ENCODE results near the gene ORC6. TPM values are rescaled to one million over a fixed set of nuclear protein-coding genes. Genes with fewer than 3 reads are reported as not detected.

The ORC6 gene
- total RNA-seq, 1 donor from 2014 or later, result 9.1 TPM

- DNase-seq (ENCODE audit: low read depth in 2 of 2), result no peak
Measured at GRCh38 chr16:46731691-46732555, 42.5 kb downstream of the ORC6 start.

GRCh38 chr16:46732561-46732960 lies 43.1 kb downstream of the ORC6 start:
- no peak for DNase-seq (ENCODE audit: low read depth in 2 of 2)

GRCh38 chr16:46733319-46733830 lies 43.9 kb downstream of the ORC6 start:
- no peak for DNase-seq (ENCODE audit: low read depth in 2 of 2)

GRCh38 chr16:46736695-46737094 lies 47.2 kb downstream of the ORC6 start:
- no peak for DNase-seq (ENCODE audit: low read depth in 2 of 2)

GRCh38 chr16:46737621-46738214 lies 48.3 kb downstream of the ORC6 start:
- DNase-seq (ENCODE audit: low read depth in 2 of 2), result no peak

- no peak for DNase-seq (ENCODE audit: low read depth in 2 of 2)
Measured at GRCh38 chr16:46739934-46740333, 50.5 kb downstream of the ORC6 start.

- no peak for DNase-seq (ENCODE audit: low read depth in 2 of 2)
Measured at GRCh38 chr16:46743232-46743719, 53.8 kb downstream of the ORC6 start.

- DNase-seq (ENCODE audit: low read depth in 2 of 2), result no peak
Measured at GRCh38 chr16:46745617-46746016, 56.2 kb downstream of the ORC6 start.

GRCh38 chr16:46746821-46747776 lies 57.6 kb downstream of the ORC6 start:
- no peak for DNase-seq (ENCODE audit: low read depth in 2 of 2)

Other genes with a start within 250 kb of the ORC6 start
- 8.0 and 16.8 TPM in 2 replicates for gene SHCBP1, start 68.3 kb upstream of the ORC6 start, total RNA-seq
- gene VPS35, start 481 bp upstream of the ORC6 start, total RNA-seq, result 73.9 and 80.7 TPM in 2 replicates
- gene MYLK3, start 58.7 kb downstream of the ORC6 start, total RNA-seq, result under 0.01 and 0.13 TPM in 2 replicates
- 5.8 and 6.6 TPM in 2 replicates for gene C16orf87, start 141.5 kb downstream of the ORC6 start, total RNA-seq
- gene GPT2, start 194.7 kb downstream of the ORC6 start, total RNA-seq, result 5.1 and 5.3 TPM in 2 replicates